Chondrocyte (in vitro differentiated cells): ENCODE results near the gene RNU6-8. TPM values are rescaled to one million over a fixed set of nuclear protein-coding genes. Genes with fewer than 3 reads are reported as not detected.

Experiments used
- DNase-seq: peaks from one replicate; pipeline ENCODE4 v3.0.0; 2021; ENCODE audit warnings: mixed read lengths, low spot score
- H3K27ac Mint-ChIP-seq: one replicate; pipeline ENCODE4 v1.8.0; 2021; ENCODE audit warnings: mild to moderate bottlenecking, moderate library complexity, mixed read lengths; ENCODE audit not compliant: unreplicated experiment
- H3K27me3 Mint-ChIP-seq: 2 replicates; pipeline ENCODE4 v1.8.0; 2021; ENCODE audit warnings: low read depth, mixed read lengths
- H3K36me3 Mint-ChIP-seq: 2 replicates; pipeline ENCODE4 v1.8.0; 2021; ENCODE audit warnings: low read depth, mixed read lengths
- H3K4me1 Mint-ChIP-seq: 2 replicates; pipeline ENCODE4 v1.8.0; 2021; ENCODE audit warnings: low read depth, mild to moderate bottlenecking, mixed read lengths
- H3K4me3 Mint-ChIP-seq: one replicate; pipeline ENCODE4 v1.8.0; 2021; ENCODE audit warnings: mild to moderate bottlenecking, moderate library complexity, mixed read lengths; ENCODE audit not compliant: unreplicated experiment
- H3K9me3 Mint-ChIP-seq: 2 replicates; pipeline ENCODE4 v1.8.0; 2021; ENCODE audit warnings: low read depth, mixed read lengths
- total RNA-seq: library from RNA; stranded (reverse); gene quantifications from 3 replicates; pipeline ENCODE4 v1.2.1, GENCODE V29; 2021
- TF ChIP-seq, protein P1 (sequence below): fragments of 200-600 bp; sonication (generic); IDR thresholded peaks from 2 replicates; pipeline ENCODE4 v1.5.0; 2021; ENCODE audit warnings: antibody characterized with exemption, mild to moderate bottlenecking, moderate library complexity

The RNU6-8 gene
- total RNA-seq, 1 donor from 2014 or later, result not detected

DNA sequence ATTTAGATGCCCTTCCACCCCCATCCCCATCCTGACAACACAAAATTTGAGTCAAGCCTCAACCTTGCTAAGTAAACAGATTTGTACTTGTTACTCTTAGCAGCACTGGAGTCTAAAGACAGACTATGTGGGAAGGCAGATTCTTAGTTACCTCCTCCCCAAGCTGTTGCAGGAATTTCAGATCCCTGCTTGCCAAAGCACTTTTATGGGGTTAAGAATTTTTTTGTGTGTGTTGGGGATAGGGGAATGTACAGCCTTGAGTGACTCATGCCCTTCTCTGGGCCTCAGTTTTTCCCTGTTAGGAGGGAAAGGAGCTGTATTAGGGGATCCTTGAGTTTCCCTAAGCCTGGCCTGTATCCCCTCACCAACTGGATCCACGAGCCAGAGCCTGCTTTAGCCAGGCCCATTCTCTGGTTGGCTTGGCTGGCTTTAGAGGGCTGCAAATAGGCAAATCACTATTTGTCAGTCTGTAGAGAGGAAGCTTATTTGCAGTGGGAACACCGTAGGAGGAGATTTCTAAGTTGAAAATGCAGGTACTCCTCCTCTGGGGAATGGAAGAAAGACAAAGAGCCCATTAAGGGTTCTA lies 27.7 kb upstream of the RNU6-8 start:
- Mint-ChIP-seq H3K4me1 (peaks cover 30% of the 10 kb centered on the region), H3K9me3 (no peaks in the 10 kb centered on the region), H3K4me3 (no peak overlapping the region), H3K27me3 (no peaks in the 10 kb centered on the region), H3K36me3 (no peaks in the 10 kb centered on the region), H3K27ac (peak overlapping the region; percentile 20)
- no peak for DNase-seq
- TF ChIP-seq, protein P1, sequence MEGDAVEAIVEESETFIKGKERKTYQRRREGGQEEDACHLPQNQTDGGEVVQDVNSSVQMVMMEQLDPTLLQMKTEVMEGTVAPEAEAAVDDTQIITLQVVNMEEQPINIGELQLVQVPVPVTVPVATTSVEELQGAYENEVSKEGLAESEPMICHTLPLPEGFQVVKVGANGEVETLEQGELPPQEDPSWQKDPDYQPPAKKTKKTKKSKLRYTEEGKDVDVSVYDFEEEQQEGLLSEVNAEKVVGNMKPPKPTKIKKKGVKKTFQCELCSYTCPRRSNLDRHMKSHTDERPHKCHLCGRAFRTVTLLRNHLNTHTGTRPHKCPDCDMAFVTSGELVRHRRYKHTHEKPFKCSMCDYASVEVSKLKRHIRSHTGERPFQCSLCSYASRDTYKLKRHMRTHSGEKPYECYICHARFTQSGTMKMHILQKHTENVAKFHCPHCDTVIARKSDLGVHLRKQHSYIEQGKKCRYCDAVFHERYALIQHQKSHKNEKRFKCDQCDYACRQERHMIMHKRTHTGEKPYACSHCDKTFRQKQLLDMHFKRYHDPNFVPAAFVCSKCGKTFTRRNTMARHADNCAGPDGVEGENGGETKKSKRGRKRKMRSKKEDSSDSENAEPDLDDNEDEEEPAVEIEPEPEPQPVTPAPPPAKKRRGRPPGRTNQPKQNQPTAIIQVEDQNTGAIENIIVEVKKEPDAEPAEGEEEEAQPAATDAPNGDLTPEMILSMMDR, result no peak

- Mint-ChIP-seq H3K4me1 (peaks cover 36% of the 10 kb centered on the region), H3K9me3 (no peaks in the 10 kb centered on the region), H3K4me3 (no peak overlapping the region), H3K36me3 (no peaks in the 10 kb centered on the region), H3K27me3 (no peaks in the 10 kb centered on the region), H3K27ac (peak overlapping the region; percentile 34)
- no peak for DNase-seq
- TF ChIP-seq, protein P1, result peak; percentile 32
These were observed 27.1 kb upstream of the RNU6-8 start for GRCh38 chr14:32230181-32230580.

- H3K4me3 Mint-ChIP-seq, result no peak overlapping the region
- no peaks in the 10 kb centered on the region for H3K9me3 Mint-ChIP-seq
- H3K27me3 Mint-ChIP-seq, result no peaks in the 10 kb centered on the region
- TF ChIP-seq, protein P1, result no peak
- H3K27ac Mint-ChIP-seq, result peak overlapping the region; percentile 17
- DNase-seq, result no peak
- peaks cover 50% of the 10 kb centered on the region for H3K4me1 Mint-ChIP-seq
- no peaks in the 10 kb centered on the region for H3K36me3 Mint-ChIP-seq
These were observed 23.0 kb upstream of the RNU6-8 start for GRCh38 chr14:32226056-32226455.

- no peaks in the 10 kb centered on the region for H3K36me3 Mint-ChIP-seq
- H3K27ac Mint-ChIP-seq, result peak overlapping the region; percentile 93
- DNase-seq, result no peak
- TF ChIP-seq, protein P1, result no peak
- no peak overlapping the region for H3K4me3 Mint-ChIP-seq
- H3K4me1 Mint-ChIP-seq, result peaks cover 44% of the 10 kb centered on the region
- H3K9me3 Mint-ChIP-seq, result no peaks in the 10 kb centered on the region
- no peaks in the 10 kb centered on the region for H3K27me3 Mint-ChIP-seq
These were observed 22.4 kb upstream of the RNU6-8 start for GRCh38 chr14:32225378-32225920.

GRCh38 chr14:32224737-32225377 lies 21.8 kb upstream of the RNU6-8 start:
- no peak overlapping the region for H3K4me3 Mint-ChIP-seq
- no peaks in the 10 kb centered on the region for H3K27me3 Mint-ChIP-seq
- TF ChIP-seq, protein P1, result peak; percentile 76
- peak overlapping the region; percentile 93 for H3K27ac Mint-ChIP-seq
- no peaks in the 10 kb centered on the region for H3K36me3 Mint-ChIP-seq
- DNase-seq, result no peak
- no peaks in the 10 kb centered on the region for H3K9me3 Mint-ChIP-seq
- peaks cover 38% of the 10 kb centered on the region for H3K4me1 Mint-ChIP-seq
